Lower leg skin (tissue), 3 donors: ENCODE results near the gene PIRT.
"Not testable (repeated sequence)": the region's sequence is repeated elsewhere in the genome, so short reads cannot be mapped to it uniquely, and the experiment has no call there.

Experiments used
- POLR2A ChIP-seq, 2 donors: fragments of 450-650 bp; IDR thresholded peaks; one replicate each; pipeline ENCODE4 v1.6.1; 2016 to 2017; ENCODE audit warnings: antibody characterized with exemption in 2 of 2, mild to moderate bottlenecking in 1 of 2, moderate library complexity in 1 of 2
- TF ChIP-seq, protein P1 (sequence below), 3 donors: fragments of 450-650 bp; IDR thresholded peaks; one replicate each; pipeline ENCODE4 v1.5.1; 2016; ENCODE audit warnings: antibody characterized with exemption in 3 of 3, mild to moderate bottlenecking in 3 of 3, moderate library complexity in 2 of 3

DNA sequence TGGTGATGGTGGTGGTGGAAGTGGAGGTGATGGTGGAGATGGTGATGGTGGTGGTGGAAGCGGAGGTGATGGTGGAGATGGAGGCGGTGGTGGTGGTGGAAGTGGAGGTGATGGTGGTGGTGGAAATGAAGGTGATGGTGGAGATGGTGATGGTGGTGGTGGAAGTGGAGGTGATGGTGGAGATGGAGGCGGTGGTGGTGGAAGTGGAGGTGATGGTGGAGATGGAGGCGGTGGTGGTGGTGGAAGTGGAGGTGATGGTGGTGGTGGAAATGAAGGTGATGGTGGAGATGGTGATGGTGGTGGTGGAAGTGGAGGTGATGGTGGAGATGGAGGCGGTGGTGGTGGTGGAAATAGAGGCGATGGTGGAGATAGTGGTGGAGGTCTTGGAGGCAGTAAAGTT lies 8.7 kb upstream of the PIRT start:
- TF ChIP-seq, protein P1, sequence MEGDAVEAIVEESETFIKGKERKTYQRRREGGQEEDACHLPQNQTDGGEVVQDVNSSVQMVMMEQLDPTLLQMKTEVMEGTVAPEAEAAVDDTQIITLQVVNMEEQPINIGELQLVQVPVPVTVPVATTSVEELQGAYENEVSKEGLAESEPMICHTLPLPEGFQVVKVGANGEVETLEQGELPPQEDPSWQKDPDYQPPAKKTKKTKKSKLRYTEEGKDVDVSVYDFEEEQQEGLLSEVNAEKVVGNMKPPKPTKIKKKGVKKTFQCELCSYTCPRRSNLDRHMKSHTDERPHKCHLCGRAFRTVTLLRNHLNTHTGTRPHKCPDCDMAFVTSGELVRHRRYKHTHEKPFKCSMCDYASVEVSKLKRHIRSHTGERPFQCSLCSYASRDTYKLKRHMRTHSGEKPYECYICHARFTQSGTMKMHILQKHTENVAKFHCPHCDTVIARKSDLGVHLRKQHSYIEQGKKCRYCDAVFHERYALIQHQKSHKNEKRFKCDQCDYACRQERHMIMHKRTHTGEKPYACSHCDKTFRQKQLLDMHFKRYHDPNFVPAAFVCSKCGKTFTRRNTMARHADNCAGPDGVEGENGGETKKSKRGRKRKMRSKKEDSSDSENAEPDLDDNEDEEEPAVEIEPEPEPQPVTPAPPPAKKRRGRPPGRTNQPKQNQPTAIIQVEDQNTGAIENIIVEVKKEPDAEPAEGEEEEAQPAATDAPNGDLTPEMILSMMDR (IDR thresholded peaks at IDR 0.05): not testable (repeated sequence)
- TF ChIP-seq POLR2A (IDR thresholded peaks at IDR 0.05): not testable (repeated sequence)
